Endometrial microvascular endothelial cells (primary cell): Measurements from ENCODE around the gene CTDSP2. TPM values are rescaled to one million over a fixed set of nuclear protein-coding genes. Genes with fewer than 3 reads are reported as not detected.

Experiments
- in situ Hi-C: cut with HindIII; loops from 2 replicates; pipeline ENCODE4 v1.10.0; 2017; ENCODE audit warnings: low sequenced_read_pairs, low pct_unique_long_range_greater_than_20kb; ENCODE audit errors: inconsistent ontology term
- total RNA-seq: library from RNA; depleted of rRNA; stranded (reverse); fragments of >200 nt; gene quantifications from one replicate; pipeline ENCODE4 v1.2.3, GENCODE V29; 2015; ENCODE audit errors: inconsistent ontology term

The CTDSP2 gene
- total RNA-seq, 1 donor from 2014 or later = 109 TPM

DNA sequence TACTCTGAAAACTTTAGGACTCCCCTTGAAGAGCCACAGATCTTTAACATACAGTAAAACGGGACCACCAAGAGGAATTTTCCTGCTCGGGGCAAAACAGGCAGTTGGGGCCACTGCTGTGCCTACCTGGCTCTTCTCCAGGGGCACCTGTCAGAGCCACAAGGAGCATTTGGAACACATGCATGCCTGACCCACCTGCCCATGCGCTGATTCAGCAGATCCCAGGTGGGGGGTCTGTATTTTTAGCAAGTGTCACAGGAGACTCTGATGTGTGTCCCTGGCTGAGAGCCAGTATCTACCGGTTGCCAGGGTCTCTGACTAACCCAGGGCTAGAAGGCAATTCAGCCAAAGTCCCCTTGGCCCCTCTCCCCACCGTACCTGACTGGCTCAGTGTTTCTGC is 6.5 kb downstream of the CTDSP2 start:
- in situ Hi-C loops = no loop called here

DNA sequence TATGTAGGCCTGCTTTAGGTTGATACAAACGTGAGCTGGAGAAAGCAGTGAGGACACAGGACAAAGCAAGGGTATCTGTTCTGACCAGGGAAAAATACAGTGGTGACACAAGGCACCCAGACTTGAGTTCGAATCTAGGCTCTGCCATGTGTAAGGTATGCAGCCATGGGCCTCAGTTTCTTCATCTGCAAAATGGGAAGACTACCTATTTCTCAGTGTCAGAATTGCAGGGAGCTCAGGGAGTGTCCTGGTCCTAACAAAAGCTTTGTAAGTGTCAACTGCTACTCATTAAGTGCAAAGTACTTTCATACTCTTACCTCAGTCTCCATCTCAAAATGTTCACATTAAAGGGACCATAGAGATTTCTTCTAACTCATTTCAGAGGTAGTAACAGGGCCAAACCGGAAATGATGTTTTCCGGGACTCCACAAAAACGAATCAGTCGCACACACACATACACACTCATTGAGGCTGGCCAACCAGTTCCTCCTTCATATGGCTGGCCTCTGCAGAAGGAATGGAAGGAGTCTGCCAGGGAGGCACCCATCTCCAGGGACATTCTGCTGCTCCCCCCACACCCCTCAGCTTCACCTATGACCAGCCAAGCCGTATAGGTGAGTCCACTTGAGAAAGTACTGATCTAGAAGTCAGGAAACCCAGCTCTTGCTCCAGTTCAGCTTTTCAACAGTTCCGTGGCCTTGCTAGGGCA is 7.8 kb downstream of the CTDSP2 start:
- in situ Hi-C loops = no loop called here

DNA sequence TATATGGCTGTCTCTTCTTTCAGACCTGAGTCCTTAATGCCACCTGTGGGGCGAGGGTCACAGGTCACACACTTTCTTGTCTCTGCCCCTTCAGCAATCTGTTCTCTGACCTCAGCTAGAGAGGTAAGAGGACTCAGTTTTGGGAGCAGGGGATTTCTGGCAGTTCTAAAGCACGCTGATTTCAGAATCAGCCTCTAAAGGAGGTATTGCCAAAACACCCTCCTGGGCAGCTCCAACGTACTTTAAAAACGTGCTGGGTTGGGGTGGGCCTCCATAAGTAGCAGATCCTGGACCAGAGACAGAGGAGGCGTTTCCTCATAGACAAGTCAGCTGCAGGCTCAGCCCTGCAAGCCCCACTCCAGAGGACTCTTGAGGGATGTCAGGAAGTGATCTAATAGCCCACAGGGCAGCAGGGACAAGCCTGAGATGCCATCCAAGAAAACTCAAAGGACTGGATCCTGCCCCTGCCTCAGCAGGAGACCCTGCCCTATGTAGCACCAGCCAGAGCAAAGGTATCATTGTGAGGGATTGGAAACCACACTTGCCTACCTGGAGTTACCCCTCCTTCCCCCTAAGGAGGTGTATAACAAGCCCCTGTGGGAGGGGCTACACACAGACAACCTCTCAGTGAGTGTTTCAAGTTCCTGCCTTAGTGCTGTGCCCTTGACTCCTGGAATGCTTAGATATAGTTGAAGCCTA is 8.5 kb downstream of the CTDSP2 start:
- in situ Hi-C loops = no loop called here

DNA sequence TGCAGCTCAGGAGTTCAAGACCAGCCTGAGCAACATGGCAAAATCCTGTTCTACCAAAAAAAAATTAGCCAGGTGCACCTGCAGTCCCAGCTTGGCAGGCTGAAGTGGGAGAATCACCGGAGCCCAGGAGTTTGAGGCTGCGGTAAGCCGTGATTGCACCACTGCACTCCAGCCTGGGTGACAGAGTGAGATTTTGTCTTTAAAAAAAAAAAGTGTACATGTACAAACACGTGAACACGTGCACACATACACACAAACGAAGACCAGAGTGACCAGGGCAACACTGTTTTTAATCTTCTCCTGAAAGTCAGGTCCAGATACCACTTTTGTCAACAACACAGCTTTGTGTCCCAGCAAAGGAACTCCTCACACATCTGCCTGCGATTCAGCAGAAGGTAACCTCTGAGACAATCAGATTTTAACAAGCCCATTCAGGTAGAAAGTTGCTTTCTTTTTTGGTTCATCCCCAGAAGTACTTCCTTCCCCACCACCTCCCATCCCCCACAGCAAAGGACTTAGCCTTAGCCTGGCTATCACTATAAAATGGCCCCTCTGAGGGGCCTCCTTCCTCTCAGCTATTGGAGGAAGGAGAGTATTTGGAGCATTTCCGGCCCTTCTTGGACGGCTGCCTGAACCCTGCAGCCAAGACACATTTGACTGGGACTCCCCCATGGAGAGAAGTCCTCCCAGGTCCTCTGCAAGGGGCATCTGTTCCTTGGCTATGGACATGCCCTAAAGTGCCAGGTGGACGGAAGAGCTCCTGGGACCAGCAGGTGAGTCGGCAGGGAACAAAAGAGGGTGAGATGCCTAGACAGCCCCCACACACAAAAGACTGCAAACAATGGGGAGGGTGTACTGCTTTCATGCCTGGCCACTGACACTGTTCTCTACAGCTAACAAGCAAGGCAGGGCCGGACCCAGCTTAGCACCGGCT is 9.8 kb downstream of the CTDSP2 start:
- in situ Hi-C loops = no loop called here

DNA sequence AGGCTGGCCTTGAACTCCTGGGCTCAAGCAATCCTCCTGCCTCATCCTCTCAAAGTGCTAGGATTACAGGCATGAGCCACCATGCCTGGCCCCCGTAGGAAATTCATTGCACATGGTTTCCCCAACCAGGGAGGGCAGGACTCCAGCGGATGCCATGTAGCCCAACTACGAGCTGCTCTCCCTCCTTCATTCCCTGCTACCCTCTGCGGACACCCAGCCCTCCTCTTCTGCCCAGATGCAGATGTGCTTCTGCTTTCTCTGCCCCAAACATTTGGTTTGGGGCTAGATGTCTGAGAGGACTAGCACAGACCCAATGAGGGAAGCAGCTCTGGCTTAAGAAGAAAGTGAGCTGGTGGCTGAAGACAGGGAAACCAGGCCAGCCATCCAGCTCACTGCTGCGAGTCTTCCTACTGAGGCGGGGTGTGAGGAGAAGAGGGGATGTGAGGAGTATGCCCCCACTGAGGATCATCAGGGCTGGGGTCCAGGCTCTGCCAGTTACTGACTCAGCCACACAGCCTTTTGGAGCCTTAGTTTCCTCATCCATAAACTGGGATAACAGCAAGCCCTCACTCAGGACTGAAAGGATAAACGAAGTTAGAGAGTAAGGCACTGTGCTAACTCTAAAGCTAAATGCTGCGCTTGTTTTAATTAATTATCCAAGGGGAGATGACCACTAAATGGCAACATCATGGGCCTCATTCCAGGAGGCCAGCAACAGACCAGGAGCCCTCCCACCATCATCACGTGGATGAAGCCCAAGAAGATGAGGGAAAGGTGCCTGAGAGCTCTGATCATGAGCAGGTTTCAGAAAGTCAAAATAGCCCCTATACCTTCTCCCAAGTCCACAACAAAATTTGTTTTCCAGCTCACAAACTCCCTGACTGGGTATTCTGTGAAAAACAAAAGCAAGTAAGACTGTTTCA is 10.9 kb downstream of the CTDSP2 start:
- in situ Hi-C loops = no loop called here

DNA sequence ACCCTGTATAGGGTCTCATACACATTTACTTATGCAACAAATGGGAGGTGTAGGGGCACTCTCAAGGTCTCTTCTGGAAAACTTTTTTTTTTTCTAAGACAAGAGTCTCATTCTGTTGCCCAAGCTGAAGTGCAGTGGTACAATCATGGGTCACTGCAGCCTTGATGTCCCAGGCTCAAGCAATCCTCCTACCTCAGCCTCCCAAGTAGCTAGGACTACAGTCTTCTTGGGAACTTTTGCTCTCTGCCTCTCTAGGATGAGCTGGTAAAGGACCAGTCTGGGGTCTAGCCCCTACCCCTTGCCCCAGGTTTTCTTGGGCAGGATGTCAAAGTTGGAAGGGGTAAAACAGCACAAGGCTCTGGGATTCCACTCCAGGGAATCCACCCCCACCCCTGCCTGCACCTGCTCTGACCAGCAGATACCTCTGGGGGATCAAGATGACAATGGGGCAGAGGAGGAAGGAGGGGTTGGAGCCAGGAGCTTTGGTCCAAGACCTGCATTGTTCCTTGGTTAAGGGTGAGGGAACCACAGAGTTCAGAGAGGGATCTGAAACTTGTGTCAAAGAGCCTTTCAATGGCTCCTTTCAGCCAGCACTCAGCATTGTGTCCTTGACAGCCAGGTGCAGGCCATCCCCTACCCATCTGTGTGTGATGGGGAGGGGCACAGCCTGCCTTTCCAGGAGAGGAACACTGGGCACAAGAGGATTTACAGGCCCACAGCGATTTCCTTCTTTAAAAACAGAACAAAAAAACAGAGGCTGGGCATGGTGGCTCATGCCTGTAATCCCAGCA is 12.2 kb downstream of the CTDSP2 start:
- in situ Hi-C loops = no loop called here

DNA sequence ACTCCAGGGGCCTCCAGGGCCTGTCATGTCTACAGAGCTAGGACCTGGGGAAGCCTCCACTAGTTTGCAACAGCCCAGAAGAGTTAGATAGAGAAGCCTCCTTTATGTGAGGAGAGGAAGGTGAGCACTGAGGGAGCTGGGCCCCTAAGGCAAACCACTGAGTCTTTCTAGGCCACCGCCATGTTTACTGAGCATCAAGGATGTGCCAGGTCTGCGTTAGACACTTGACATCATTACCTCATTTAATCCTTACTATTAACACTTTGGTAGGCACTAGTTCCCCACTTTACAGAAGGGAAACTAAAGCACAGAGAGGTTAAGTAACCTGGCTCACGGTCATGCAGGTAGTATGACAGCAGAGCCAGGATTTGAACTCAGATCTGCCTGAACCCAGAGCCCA is 12.9 kb downstream of the CTDSP2 start:
- in situ Hi-C loops = no loop called here

DNA sequence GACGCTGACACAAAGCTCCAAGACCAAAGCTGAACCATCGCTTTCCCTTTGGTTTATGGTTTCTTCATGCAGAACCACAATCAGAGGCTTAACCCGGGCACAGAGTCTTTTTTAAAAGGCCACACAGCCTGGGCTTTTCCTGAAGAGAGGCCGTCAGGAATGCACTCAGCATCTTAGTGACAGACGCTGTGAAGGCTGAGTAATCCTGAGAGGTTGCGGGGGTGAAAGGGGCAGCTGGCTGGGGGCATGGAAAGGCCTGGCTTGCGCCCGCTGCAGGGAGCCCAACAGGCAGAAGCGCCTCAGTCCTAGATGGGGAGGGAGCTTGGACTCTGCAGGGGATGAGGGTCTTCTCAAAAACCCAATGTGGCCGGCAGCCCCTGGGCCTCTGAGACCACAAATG is 13.6 kb downstream of the CTDSP2 start:
- in situ Hi-C loops = no loop called here

DNA sequence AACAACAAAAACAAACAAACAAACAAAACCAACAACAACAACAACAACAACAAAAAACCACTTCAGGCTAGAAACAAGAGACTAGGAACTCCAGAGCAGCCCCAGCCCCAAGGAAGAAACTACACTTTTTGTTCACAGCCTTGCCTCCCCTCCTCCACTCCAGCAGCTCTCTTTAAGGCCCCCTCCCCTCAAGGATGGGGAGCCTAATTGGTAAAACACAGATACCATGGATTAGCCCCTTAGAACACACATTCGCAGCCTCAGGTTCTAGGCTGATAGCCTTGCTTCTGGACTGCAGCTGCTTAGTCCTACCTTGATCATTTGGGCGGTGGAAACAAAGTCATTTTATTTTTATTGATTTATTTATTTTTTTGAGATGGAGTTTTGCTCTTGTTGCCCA is 16.1 kb downstream of the CTDSP2 start:
- in situ Hi-C loops = no loop called here

DNA sequence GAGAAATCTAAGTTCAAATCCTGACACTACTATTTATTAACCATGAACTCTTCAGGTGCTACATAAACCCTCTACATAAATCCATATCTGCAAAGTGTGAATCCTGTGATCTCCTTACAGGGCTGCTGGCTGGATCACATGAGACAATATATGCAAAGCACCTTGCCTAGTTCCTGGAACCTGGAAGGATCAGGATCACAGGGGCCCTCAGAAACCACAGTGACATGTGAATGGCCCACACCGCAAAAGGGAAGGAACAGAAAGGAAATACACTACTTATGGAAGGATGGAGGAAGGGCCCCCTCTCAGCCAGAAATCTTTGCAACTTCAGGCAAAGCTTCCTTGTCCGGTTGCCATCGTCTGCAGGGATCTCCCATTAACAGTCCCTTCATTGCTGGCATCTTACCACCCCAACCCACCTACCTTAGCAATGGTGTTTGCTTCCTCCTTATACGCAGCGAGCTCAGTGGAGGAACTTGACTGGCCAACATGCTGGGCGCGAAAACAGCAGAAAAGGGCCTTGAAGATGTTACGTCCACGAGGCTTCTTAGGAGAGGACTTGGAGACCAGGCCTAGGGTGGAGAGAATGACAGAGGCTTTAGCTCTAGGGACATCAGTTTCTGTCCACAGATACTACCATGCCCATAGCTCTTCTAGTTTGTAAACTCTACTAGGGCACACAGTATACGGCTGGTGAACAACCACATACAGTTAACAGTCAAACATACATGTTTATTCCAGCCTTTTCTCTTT is 17.3 kb downstream of the CTDSP2 start:
- in situ Hi-C loops = no loop called here

DNA sequence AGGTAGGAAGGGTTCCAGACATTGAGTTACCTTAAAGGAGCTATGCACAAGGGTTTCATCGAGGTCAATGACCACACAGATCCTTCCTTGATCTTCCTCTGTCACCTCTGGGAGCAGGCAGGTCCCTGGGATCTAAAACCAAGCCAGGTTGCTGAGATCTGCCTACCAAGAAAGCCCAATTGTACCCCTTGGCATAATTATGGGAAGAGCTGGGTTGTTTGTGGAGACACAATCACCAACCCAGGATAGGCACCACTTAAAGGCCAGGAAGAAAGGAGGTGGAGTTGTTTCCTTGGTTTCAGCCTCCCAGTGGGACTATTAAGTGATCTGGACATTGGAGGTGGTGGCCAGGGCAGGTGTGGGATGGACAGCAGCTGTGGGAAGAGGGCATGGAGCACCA is 19.6 kb downstream of the CTDSP2 start:
- in situ Hi-C loops = no loop called here

DNA sequence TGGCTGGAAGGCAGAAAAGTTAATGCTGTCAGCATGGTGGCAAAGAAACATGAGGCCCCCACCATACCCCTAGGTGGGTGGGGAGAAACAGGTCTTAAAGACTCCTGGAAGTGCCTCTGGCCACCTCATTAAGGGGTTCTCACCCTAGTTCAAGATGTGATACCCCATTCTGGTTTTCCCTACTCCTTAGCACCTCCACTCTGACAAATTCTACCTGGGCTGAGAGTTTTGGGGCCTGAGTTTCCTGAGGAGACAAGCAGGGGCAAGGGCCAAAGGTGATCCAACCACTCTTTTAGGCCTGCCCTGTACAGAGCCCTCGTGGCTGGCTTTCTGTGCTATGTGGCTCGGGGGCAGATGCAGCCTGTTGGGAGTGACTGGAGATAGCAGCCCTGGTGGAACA is 20.1 kb downstream of the CTDSP2 start:
- in situ Hi-C loops = no loop called here

DNA sequence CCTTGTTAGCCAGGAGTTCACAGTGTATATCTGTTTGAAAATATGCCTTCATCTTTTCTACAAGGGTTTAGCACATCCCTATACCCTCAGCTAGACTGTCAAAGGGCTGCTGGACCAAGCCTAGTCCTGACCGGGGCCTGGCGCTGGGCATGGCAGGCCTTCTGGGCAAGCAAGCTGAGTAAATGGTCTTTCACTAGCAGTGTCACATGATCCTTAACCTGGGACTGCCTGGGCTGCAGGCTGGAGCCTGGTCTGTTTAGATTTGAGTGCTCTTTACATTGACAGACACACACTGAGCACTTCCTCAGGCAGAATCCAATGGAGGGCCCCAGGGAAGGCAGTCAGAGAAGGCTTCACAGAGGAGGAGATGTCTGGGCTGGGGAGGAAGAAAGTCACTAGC is 21.1 kb downstream of the CTDSP2 start:
- in situ Hi-C loops = no loop called here

DNA sequence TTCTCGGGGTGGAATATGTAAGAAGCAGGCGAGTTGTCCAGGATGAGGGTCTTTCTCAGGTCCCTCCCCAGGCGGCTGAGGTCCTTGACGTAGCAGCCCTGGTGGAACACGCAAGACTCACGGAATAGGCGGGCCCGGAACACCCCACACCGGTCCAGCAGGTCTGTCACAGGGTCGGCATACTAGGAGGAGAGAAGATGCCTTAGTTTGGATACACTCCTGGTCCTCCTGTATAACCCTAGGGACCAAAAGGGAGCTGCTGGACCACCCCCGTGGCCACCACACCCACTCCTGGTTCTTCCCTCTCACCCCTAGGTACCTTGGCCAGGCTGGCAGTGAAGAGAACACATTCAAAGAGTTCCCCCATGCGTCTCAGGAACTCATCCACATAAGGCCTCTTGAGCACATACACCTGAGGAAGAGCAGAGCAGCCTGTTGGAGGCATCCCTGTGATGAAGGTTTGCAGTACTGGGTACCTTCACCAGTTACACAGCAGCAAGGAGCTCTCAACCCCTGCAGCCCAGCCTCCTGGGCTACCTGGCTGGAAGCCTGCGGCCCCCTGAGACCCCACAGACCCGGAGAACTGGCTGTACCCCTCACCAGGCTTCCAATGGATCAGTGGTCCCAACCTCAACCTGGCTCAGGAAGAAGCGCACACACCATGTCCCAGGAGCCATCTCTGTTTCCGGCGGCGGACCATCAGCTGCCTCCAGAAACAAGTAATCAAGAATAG is 22.5 kb downstream of the CTDSP2 start:
- in situ Hi-C loops = no loop called here

DNA sequence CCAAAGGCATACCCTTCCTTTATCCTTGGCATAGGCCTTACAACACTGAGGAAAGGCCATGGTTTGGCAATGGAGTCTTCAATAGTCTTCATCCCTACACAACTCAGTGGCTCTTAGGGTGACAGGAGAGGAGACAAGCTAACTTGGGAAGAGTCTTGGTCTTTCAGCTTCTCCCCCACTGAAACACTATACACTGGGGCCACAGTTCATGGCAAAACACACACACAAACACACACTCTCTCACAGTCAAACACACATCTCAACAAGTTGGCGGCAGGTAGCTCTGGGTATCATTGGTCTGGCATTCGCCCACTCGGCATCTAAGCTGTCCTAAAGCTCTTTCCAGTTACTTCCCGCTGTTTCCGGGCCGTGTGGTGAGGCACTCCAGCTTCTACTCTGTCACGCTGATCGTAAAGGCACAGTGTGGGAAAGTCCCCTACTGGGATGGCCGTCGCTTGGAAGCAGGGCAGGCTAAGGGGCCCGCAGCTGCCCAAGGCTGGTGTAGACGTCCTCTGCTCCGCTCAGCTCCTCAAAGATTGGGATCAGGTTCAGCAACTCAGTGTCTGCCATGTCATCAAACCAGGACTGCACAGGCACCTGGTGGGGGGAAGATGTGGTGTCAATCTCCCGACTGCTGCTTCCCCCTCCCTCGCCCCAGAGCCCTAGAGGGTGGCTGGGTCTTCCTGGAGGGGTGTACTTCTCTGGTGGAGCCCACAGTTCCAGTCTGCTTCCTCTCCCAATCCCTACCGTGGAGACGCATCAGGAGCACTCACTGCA is 23.2 kb downstream of the CTDSP2 start:
- in situ Hi-C loops = no loop called here
